Suppressor macrophage treated with lipopolysaccharide for 4 hours (primary cell): Measurements from ENCODE around the gene HAGH.

Experiments used
- DNase-seq: peaks from one replicate; pipeline ENCODE4 v3.0.0-alpha.2; 2020

HAGH gene

DNA sequence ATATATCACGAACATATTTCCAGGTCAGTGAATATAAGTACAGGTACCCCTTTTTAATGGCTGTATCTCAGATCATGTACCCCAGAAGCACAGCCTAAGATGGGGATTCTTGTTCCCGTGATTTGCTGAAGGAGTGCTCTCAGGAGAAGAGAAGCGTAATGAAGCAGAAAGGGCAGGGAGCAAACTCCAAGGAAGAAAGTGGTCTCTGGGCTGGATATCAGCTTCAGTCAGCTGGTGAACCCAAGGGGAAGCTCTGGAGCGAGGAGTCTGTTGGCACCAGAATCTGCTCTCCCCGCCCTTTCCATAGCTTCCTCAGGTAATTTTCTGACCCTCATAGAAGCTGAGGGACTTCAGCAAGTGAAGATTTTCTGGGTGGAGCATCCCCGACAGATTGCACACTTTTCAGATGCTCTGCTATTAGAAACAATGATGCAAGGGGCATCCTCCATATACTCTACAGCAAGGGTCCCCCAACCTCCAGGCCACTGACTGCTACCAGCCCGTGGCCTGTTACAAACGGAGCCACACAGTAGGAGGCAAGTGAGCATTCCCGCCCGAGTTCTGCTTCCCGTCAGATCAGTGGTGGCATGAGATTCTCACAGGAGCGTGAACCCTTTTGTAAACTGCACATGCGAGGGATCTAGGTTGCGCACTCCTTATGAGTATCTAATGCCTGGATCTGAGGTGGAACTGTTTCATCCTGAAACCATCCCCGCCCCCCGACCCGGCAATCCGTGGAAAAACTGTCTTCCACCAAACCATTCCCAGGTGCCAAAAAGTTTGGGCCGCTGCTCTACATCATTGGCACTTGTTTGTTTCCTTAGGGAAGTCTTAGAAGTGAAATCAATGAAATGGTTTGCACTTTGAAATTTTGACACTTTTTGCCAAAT is 4.8 kb upstream of the HAGH start:
- no peak for DNase-seq

DNA sequence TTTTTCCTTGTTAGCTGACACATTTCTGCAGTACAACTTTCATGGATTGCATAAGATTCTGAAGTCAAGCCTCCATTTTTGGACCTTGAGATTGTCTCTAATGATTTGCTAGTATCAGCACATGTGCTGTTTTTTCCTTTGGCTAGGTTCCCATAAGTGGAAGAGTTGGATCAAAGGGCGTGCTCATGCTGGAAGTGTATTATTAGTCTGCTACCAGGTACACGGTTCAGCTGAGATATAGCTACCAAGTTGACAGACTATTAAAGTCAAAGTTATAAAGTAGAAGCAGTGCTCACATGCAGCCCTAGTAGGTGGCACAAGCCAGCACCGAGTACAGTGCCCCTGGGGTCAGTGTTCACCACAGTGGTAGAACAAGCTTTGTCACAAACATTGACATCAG is 3.6 kb upstream of the HAGH start:
- no peak for DNase-seq

DNA sequence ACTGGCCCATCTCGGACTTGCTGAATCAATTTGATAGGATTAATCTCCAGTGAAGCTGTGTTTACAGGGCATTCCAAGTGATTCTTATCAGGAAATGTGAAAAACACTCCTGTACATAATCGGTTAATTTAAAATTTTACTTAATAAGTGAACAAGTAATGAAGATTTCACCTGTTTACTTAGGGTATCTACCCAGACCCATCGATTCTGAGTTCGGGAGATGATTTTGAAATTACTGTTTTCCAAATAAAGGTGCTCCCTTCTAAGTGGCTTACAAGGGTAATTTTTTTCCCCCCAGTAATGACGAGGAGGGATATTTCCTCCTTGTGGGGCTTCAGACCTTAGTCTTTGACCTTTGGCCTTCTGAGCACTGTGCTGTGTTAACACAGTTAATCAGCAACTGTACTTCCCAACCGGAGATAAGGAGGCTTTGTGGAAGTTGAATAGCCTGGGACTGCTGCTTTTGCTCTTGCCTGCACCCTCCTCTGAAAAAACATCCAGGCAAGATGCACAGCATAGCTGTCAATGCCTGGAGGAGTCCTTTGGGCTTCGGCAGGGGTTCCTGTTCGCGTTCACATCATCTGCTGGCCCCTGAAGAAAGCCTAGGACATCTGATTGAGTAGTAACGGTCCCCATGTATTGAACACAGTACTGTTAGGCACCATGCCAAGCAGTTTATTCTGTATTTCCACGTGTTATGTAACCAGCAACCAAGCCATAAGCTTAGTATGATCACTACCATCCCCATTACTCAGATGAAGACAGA is 2.2 kb upstream of the HAGH start:
- no peak for DNase-seq

DNA sequence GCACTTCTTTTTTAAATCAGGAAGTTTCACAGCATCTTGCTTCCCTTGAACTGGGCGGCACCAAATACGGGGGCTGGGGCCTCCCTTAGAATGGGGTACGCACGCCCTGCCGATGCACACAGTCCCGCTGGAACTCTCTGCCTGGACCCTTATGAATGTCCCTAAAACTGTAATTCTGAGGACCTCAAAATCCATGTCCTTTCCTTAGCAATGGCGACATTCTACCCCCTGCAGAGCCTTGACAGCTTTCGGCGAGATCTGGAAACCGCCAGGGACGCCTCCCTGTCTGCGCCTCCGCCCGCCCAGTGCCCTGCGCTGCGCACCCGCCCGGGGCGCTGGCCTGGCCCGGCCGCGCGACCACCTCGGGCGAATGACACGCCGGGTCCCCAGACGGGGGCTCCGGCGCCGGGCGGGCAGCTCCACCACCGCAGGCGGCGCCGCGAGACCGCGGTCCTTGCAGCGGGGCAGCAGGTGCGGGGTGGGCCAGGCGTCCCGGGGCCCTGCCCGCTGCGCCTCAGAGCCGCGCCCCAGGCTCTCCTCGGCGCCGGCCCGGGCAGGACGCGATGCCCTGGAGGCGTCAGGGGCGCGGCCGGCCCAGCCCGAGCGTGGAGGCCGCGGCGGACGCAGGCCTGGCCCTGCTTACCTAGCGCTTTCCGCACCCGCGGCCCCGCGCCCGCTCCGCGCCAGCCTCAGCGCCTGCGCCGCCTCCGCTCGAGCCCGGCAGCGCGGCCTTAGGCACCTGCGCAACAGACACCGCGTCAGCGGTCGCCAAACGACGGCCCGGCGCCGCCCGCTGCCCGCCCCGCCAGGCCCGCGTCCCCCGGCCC is 548 bp downstream of the HAGH start:
- peak; percentile 66 for DNase-seq

DNA sequence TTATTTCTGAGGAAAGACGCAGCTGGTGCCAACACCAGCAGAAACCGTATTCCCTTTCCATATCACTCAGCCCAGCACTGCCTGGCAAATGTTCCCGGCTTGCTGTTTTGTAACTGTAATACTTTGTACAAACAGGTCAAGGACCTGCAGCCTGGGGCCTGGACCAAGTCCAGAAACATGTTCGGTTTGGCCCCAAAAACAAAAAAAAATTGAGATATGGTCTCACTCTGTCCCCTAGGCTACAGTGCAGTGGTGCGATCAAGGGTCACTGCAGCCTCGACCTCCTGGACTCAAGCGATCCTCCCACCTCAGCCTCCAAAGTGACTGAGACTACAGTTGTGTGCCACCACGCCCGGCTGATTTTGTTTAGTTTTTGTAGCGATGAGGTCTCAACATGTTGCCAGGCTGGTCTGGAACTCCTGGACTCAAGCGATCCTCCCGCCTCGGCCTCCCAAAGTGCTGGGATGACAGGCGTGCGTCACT is 1.2 kb downstream of the HAGH start:
- no peak for DNase-seq

DNA sequence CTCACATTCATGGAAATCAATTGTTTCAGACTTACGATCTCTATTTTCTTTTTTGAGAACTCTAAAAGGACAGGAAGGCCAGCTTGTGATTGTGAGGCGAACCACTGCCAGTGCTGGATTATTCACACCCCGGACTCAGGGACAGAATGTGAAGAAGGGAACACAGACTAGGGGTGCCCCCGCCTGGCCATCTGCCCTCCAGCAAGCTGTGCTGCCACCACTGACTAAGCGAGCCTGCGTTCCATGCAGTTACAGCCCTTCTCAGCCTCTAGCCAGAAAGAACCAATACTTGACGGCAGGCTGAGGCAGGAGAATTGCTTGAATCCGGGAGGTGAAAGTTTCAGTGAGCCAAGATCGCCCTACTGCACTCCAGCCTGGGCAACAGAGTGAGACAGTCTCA is 2.8 kb downstream of the HAGH start:
- no peak for DNase-seq

DNA sequence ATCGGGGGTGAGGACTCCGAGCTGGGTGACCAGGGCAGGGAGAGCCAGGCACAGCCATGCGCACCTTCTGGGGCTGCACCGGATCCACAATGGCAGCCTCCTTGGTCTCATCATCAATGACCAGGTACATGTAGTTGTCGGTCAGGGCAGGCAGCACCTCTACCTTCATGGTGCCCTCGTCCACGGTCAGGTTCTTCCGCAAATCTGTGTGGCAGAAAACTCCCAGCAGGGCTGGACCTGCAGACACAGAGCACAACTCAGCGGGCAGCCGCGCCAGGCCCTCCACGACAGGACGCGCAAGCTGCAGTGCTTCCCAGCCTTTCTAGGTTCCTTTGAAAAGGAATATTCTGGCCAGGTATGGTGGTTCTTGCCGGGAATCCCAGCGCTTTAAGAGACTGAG is 3.8 kb downstream of the HAGH start:
- DNase-seq = no peak

DNA sequence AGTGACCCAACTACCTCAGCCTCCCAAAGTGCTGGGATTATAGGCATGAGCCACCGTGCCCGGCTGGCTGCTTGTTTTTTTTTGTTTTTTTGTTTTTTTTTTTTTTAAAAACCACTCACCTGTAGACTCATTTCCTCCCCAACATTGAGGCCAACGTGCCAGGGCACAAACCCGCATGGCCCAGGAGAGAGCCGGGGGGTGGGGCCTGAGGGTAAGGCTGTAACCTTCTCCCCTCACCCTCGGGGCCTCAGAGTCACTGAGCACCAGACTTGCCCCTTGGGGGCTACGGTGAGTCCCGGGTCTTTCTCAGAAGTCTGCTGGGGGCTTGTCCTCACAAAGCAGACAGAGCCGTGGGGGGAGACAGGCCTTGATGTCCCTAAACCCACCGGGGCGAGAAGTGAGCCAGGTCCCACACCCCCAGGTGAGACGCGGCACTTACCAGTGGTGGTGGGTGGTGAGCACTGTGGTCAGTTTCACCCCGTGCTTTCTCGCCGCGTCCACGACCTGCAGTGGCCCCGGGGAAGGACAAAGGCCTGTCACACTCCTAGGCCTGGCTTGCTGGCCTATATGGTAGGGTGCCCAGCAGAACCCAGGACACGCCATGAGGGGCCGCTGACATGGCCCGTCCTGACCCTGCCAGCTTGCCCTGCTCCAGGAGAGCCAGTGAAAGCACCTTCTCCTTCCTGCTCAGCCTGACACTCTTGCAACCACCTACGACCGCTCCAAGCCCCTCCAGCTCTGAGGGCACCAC is 4.6 kb downstream of the HAGH start:
- DNase-seq = no peak

DNA sequence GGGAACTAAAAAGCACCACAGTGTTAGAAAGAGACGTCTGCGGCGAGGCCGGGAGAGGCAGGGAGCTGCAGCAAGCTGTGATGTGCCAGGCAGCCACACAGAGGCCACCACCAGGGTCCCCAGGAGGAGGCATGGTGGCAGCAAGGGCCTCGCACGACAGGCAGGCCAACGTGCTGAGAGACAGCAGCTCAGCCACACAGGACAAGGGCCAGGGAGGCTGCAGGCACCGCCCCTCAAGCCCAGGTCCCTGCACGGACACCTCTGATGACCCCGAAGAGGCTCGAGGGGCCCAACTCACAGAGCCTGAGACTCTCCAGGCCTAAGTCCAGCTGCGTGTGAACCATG is 5.7 kb downstream of the HAGH start:
- no peak for DNase-seq

DNA sequence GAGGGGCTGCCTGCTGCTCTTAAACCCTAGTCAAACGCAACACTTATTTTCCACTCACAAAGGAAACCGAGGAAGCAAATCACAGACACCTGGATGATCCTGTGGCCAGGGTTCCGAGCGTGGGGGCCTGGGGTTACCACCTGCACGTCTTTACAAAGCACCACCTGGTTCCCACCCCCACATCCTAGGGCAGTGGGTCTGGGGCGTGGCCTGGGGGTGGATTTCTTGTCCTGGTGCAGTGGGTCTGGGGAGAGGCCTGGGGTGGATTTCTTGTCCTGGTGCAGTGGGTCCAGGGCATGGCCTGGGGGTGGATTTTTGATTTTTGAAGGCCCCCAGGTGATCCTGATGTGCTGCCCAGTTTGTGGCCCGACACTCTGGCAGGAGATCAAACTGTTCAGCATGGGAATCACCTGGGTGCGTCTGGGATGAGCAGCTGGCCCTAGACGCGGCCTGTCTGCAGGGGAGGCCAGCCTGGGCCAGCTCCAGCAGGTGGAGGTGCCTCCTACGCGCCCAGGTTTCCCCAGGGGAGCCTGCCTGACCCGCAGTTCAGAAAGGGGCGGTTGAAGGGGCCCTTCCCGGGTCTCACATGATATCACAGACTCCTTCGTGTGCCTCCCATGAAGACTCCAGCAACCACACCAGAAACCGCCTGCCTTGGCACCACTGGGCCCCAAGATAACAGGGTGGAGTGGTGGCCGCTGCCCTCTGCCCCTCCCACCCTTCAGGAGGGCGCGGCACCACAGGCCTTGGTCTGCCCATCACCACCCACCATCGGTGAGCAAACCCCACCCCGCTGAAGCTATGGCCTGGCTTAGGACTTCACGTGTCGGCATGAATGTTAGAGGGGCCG is 6.3 kb downstream of the HAGH start:
- no peak for DNase-seq

DNA sequence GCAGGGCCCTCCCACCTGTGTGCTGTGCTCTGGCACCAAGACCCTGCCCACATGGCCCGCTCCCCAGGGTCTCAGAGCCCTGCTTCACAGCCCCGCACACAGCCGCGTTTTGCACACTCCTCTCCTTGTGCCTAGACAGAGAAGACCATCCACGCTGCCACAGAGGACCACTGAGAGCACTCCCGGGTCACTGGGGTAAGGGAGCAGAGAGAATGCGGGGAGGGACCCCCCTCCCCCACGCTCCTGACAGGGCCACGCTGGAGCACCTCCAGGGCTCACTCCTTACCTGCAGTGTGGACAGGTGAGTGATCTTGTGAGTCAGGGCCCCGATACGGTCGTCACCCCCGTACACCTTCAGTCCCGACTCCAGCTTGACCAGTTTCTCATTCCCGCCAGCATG is 7.0 kb downstream of the HAGH start:
- DNase-seq = no peak

DNA sequence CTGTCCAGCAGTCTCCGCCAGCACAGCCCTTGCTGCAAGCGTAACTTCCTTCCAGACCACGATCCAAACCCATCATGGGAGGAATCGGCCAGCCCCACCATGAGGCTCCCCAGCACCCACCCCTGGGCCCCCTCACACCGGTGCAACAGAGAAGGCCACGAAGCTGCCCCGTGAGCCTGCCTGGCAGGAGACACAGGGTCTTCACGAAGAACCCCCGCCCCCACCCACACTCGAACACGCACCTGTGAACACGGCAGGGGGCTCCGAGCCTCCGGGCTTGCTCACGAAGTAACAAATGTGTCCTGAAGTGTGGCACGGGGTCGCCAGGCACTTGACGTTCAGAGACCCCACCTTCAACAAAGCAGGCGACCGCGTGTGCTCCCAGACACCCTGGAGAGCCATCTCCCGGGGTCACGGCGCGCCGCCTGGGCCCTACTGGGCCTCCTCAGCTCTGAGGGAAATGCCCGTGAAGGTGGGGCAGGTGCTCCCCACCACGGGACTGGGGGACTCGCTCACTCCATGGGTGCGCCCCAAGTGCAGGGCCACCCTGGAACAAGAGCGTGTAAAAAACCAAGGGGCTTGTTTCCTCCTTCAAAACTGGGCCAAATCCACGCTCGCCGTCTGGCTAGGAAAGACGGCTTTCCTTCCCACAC is 7.6 kb downstream of the HAGH start:
- DNase-seq = no peak

DNA sequence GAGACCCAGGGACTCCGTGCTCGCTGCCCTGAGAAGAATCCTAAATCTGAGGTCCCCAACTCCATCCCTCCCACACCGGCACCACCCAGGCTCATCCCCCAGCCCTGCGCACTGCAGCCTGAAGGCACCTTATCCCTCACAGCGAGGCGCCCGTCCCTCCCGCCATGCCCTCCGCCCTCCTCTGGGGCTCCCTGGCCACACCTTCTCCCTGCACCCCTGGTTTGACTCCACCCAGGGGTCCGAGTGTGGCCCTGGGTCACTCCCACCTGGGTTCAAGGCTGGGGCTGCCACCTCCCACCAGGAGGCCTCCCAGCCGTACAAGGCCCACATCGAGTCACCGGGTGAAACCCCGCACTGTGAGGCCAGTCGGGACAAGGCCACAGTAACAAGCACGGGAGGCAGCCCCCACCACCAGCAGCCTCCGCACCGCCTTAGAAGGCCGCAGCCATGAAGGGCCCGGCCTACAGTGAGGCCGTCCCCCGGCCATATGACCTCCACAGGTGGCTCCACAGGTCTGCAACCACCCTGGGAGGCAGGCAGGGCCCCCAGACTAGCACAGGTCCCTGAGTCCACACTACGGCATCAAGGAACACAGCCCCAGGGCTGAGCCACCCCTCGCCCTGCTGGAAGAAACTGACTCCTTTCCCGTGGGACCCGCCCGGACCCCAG is 8.3 kb downstream of the HAGH start:
- no peak for DNase-seq

DNA sequence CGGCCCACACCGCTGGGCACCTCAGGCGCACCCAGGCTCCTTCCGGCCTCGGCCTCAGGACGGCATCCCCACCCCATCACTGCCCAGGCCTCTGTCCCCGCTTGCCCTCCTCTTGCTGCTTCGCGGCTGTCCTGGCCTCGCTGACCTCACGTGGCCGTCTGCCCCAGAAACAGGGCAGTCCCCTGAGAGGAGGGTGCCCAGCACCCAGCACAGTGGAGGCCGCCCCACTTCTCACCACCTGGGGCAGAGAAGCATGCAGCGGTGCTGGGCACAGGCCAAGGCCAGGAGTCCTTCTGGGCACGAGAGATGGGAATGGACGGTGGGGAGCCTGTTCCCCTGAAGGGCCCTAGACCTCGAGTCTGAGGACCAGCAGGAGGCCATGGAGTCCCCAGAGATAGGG is 8.9 kb downstream of the HAGH start:
- no peak for DNase-seq

DNA sequence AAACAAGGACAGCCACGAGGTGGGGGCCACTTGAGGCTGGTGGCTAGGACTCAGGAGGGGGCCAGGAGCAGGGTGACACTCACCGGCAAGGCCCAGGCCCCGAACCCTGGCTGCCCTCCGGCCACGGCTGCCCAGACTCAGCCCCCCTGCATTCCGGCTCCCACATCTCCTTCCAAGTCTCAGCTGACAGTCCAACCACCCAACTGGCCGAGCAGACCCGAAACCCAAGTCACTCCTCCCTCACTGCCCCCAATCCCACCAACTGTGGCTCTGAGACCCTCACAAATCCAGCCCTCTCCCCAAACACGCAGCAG is 9.4 kb downstream of the HAGH start:
- no peak for DNase-seq

DNA sequence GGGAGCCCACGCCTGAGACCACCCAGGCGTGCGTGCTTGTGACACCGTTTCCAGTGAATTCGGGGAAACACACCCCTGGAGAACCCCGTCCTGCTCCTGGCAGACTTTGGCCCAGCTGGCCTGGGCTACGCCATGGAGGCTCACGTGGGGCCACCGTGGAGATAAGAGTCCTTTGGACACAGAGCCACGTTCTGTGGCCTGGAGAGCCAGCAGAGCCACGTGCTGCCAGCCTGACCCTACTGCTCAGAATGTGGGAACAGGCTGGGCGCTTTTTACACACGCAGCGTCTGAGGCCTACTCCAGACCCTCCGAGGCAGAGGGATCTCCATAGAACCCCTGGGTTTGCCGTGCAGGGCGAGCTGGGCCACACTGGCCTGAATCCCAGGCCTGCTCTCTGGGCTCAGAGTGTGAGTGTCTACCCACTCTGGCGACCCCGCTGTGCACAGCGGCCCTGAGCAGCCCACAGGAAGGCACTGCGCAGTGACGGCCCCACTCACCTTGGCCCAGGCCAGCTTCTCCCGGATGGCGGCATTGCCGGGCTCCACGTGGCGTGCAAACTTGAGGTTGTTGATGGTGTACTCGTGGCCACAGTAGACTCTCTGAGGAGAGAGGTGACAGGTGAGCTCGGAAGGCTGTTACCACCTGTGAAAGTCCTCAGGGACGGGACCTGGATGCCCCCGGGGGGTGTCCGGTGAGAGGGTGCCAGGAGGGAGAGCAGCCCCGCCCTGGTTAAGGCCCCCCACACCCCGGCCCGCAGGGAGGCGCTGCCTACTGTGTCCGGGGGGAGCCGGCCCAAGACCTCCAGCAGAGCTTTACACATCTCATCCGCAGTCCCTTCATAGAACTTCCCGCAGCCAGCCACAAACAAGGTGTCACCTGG is 10.0 kb downstream of the HAGH start:
- no peak for DNase-seq

DNA sequence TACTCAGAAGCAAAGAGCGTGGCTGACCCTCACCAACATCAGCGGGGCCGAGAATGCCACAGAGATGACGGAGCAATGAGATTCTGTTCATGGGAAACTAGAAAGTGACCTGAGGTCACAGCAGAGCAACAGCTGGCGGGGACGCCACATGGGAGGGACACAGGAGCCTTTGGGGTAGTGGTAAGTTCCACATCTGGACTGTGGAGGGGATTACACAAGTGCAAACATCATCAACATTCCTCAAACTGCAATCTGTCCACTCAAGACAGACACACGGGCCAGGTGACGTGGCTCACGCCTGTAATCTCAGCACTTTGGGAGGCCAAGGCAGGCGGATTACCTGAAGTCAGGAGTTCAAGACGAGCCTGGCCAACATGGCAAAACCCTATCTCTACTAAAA is 11.2 kb downstream of the HAGH start:
- DNase-seq = no peak

DNA sequence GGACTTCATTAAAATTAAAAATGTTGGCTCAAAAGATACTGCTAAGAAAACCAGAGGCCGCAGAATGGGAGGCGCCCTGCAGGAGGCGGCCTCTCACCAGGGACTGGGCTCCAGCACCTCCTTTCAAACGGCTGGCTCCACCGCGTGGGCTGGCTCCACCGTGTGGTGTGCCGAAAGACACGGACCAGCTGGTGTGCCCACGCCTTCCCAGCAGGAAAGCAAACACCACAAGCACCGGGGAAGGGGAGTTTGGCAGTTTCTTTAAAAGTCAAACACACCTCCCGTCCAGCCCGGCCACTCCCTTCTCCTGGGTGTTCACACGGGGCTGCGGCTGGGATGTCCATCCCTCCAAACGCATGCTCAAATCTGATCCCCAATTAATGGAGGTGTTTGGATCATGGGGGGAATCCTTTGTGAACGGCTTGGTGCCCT is 13.9 kb downstream of the HAGH start:
- peak; percentile 71 for DNase-seq

DNA sequence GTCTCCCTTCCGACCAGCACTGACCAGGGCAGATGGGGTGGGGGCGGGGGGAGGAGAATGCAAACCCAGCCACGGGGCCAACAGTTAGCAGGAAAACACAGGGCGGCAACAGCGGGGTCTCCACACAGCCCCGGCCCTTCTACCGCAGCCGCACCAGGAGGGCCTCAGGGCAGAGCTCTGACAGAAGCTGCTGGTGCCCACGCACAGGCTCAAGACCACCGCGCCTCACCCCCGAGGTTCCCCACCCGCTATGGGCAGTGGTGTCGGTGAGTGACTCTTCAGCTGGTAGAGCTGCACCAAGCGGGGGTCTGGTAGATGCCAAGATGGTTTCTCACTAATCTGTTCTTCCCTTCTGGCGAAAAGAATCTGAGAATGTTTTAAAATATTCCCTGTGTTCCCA is 16.1 kb downstream of the HAGH start:
- DNase-seq = no peak

DNA sequence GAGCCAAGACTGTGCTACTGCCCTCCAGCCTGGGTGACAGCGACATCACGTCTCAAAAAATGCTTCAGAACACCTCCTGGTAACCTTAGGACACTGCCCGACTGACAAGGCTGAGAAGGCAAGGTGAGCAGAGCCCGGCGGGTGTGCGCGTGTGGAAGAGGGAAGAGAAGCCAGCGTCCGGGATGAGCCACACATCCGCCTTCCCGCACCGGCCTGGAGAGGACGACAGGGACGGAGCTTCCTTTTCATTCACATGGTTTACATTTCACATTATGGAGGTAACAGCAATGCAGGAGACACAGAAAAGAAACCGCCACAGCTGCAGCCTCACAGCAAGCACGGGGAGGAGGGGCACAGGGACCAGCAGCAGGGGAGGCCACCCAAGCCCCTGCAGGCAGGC is 16.5 kb downstream of the HAGH start:
- DNase-seq = no peak
